ENCODE data around the gene LACTB.

DNA sequence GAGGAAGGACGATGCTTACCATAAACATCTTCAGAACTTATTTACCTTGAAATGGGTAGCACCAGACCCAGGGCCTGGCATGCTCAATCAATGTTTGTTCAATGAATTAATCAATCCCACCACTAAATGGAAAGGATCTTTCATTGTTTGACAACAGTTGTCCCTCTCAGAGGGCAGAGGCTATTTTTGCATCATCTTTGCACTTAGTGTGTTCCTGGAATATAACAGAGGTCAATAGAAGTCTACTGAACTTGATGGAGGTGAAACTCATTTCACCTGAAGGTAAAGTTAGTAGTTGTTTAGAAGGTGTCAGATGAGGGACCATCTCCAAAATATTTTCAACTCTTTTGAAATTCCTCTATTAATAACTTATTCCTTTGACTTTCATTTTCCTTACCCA is 36.9 kb upstream of the LACTB start:
- TF ChIP-seq, protein P1, sequence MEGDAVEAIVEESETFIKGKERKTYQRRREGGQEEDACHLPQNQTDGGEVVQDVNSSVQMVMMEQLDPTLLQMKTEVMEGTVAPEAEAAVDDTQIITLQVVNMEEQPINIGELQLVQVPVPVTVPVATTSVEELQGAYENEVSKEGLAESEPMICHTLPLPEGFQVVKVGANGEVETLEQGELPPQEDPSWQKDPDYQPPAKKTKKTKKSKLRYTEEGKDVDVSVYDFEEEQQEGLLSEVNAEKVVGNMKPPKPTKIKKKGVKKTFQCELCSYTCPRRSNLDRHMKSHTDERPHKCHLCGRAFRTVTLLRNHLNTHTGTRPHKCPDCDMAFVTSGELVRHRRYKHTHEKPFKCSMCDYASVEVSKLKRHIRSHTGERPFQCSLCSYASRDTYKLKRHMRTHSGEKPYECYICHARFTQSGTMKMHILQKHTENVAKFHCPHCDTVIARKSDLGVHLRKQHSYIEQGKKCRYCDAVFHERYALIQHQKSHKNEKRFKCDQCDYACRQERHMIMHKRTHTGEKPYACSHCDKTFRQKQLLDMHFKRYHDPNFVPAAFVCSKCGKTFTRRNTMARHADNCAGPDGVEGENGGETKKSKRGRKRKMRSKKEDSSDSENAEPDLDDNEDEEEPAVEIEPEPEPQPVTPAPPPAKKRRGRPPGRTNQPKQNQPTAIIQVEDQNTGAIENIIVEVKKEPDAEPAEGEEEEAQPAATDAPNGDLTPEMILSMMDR (IDR thresholded peaks at IDR 0.05 in 8 of 11, conservative IDR thresholded peaks at IDR 0.05 in 3 of 11), result no peak
- TF ChIP-seq POLR2A (IDR thresholded peaks at IDR 0.05) (no peak), POLR2AphosphoS5 (IDR thresholded peaks at IDR 0.05) (no peak)

Measured in spleen (tissue), 7 donors.